Hematopoietic multipotent progenitor cell treated with erythropoietin and hydrocortisone succinate and interleukin-3 and kit ligand, for 8 days (in vitro differentiated cells): ENCODE results near the gene MEG3.

Source experiments
- DNase-seq: peaks from one replicate; pipeline ENCODE4 v3.0.0-alpha.2; 2015

The MEG3 gene

DNA sequence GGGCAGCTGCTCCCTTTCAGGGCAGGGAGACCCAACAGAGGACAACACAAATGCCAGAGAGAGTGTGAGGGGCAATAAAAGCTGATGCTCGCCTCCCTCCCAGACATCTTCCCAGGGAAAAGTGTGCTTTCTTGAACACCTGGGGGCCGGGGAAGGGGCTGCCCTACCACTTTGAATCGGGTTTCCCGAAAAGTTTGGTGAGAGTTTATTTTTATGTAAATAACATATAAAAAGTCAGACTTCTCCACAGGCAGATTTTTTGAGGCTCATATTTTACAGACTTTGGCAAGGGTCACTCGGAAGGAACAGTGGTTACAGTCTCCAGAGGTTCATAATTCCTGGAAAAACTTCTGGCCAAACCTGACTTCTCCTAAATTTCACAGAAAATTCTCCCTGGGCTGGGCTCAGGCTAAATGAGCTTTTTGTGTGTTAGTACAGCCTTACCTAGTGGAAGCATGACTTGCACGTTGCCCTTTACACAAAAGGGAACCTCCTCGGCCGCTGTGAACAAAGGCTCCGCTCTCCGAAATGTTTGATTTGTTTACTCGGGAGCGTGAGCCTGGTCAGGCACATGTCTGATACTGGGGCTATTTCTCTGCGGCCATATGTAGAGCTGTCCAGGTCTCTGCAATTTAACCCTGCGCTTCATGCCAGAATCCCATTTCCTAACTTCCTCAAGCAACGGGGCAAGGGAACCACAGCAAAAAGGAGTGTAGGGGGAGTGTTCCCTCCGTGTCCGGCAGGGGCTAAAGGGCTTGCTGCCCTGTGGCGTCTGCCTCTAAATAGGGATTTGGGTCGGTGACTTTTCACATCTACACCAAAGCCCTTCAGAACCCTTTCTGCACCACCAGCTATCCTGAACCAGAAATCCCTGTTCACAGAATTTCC lies 74.2 kb downstream of the MEG3 start:
- DNase-seq = no peak

DNA sequence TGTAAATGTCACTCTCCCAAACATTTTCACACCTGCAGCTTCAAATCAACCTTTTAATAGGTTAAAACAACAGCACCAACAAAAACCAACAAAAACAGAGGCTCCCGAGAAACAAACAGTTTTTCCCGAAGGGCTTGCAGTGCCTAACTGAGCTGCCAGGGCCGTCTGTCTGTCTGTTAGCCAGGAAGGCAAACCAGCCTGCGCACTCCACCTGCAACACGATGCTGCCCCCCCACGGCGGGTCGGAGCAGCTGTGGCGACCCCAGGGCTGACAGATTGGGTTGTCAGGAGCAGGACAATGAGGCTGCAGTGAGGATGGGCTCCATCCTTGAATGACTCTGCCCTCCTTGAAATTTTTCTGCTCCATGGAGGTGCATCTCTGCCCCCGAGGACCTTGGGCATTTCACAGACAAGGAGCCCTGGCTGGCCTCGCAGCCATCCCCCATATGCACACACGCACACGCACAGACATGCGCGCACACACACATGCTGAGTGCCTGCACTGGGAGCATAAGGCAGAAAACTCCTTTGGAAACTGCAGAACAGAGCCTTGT lies 75.0 kb downstream of the MEG3 start:
- peak; percentile 18 for DNase-seq

DNA sequence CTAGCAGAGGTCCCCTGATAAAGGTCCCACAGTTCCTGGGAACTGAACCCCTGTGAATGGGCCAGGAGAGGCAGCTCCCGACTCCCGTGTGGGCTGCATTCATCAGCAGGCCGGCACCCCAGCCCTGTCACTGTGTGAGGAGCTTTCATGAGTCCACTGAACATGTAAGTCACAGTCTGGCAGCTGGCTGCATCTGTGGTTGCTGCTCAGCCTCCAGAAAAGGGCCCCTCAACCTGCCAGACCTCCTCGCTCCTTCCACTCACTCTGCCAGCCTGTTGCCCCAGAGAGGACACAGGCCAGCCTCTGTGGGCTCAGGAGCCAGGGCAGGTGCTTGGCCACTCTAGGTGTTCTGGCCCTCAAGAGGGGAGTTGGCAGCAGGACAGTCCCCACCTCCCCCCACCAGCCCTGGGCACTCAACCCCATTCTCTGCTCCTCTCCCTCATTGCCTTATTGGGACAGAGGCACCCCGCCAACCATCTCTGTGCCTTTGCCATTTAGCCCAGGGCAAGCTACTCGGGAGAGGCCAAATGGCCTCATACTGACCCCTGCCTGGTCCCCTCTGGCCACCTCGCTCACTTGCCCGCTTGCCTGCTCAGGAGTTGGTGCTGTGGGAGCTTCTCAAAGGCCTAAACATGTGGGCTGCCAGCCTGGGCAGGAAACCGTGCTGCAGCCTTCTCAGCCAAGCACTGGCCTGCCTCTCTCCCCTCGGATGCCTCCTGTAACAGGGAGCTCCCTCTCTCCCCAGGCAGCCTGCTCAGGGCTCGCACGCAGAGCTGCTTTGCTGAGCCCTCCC lies 75.7 kb downstream of the MEG3 start:
- DNase-seq = no peak

DNA sequence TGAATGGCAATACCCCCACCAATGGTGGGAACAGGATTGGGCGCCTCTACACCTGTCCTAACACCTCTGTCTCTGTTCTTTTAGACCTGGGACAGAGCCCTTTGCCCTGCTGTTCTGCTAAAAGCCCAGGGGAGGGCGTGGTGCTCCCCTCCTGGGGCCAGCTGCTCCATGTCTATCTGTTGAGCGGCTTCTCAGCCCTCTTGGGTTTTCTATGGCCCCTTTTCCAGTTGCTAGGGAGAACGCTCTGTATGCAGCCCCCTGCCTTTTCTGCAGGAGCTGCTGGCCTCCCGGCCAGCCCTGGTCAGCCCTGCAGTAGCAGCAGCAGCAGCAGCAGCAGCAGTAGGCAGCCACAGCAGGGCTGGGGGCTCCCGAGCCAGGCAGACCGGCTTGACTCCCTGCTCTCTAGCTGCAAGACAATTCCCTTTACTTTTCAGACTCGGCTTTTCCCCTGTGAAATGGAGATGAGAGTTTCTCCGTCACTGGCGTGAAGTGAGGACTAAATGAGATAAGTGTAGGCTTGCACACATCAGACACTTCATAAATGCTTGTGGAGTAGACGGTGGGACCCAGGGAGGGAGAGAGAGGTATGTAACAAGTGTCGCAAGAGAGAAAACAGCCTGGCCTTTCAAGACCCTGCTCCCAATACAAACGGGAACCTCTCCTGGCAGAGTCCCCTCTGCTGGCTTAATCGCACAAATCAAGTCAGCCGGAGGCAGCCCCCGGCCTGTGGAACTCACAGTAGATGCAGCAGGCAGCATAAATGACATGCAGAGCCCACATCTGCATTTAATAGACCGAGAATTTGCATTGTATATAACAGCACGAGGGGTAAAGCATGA lies 76.6 kb downstream of the MEG3 start:
- DNase-seq = no peak

DNA sequence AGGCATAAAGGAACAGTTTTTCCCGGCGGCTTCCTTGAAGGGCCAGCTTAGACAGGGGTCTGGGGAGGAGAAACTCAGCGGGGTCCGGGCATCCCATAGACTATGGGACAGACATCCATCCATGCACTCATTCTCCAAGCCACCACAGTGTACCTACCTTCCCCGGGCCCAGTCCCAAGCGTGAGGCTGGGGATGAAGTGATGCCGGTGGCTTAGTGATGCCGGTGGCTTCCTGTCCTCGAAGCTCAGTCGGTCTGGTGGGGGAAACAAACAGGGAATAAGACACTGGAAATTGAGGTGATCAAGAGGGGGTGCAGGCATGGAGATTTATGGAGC lies 77.2 kb downstream of the MEG3 start:
- DNase-seq = no peak

DNA sequence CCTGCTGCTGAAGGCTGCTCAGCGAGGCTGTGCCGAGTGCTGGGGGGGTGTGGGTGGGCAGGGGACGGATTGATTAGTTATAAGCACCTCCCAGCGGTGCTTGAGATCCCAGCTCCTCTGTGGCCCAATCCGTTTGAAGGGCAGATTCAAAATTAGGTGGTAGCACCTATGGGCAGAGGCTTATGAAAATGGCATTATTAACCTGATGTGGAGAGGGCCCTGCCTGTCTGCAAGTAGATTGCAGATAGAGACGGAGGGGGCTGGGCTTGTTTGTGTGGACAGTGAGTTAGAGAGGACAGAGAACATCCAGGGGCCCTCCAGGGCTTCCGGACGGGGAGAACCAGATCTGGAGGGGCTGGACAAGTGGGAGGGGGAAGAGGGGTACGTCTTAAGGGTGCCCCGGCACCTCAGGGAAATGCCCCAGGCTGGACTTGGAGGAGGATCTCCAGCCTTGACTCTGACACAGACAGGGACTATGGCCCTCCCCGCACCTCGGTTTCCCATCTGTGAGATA lies 77.8 kb downstream of the MEG3 start, which contains the start of gene RTL1:
RTL1 (minus strand) TSS at position 51 of the 514 bp plus-strand sequence. CDS start 18,934 bp downstream, outside the sequence.
- no peak for DNase-seq

DNA sequence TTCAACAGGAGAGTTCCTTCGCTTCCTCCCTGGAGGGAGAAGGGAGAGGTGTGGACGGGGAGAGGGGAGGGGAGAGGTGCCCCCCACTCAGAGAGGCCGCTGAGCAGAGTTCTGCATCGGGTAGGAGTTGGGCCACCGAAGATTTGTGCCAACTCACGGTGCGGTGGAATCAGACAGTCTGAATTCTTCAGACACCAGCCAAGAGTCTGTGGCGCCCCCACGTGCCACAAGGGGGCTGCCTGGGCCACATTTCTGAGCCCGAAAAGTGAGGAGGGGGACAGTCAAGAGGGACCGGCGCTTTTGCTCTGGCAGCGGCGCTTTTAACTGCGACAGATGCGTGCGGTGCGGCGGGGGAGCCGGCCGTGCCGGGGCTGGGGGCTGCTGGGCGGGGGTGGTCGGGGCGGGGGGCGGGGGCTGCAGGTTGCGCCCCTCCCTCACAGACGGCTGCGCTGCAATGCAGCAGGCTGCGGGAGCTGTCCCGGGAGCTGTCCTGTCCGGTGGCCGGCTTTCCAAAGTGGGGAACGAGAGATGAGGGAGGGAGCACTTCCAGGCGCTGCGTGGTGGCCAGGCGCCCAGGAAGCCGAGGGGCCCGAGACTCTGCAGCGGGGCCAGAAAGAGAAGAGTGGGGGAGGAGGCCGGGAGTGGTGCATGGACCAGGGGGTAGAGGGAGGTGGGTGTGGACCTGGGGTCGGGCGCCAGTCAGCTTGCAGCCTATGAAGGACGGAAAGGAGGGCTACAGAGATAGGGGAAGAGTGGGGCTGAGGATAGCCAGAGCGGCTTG lies 78.6 kb downstream of the MEG3 start:
- no peak for DNase-seq

DNA sequence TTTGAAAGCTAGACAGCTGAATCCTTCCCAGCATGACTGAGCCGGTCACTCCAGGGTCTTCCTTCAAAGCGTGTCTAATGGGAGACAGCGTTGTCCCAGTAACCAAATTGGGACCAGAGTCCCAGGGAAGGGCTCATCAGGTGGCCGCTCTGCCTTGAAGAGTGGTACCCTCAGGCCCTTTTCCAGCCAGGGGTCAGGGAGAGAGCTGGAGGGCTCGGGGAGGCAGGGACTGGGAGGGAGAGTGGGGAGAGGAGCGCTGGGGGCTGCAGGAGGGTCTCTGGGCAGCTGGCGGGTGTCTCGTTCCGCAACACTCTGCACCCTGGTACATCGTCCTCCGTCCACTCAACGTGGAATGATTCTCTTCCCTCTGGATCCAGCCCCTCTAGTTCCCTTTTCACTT lies 79.2 kb downstream of the MEG3 start:
- DNase-seq = no peak

DNA sequence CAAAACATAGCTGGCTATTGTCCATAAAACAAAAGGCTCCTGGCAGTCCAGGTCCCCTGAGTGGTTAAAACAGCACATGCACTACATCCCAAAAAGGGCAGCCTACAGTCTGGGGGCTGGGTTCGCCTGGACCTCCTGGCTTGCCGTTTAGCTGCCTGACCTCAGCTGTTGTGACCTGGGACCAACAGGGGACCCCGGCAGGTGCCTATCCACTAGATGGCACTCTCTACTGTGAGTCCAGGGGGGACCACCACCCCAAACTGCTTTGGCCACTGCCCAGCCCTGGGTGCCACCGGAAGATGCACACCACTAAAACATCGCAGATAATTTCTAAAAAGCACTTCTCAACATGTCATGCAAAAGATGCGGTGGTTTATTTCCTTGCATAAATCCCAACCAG lies 80.5 kb downstream of the MEG3 start:
- no peak for DNase-seq

DNA sequence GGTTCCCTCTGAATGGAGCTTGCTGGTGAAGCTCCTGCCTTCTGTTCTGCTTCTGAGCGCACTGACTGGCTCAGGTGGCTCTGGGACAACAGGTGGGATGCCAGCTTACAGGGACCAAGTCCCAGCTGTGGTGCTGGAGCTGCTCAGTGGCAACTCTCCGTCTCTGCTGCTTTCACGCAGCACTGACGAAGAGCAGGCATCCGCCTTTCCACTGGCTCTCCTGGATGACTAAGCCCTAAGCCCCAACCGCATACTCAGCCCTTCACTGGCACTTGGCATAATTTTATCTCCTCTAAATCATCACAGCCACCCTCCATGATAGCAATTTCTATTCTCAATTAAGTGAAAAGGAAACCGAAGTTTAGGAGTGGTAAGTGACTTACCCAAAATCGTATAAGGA lies 81.3 kb downstream of the MEG3 start:
- no peak for DNase-seq

DNA sequence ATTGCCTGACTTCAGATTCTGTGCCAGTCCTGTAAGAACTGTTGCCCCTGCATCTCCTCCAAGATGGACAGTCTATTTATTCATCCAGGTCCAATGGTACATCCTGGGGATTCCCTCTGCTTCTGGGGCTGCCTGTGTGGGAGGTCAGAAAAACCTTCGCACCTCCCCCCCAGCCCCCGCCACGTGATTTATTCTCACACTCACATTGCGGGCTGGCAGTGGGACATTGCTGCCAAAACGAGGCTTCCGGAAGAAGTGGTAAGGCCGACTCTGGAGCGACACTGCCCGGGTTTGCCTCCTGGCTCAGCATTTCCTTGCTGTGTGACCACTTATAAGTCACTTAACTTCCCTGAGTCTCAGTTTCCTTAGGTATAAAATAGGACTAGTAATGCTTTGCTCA lies 83.5 kb downstream of the MEG3 start:
- DNase-seq = no peak
